Chondrocyte (in vitro differentiated cells): ENCODE measurements around the gene SBF2. TPM values are rescaled to one million over a fixed set of nuclear protein-coding genes. Genes with fewer than 3 reads are reported as not detected.

ENCODE experiments used
- DNase-seq: peaks from one replicate; pipeline ENCODE4 v3.0.0; 2021; ENCODE audit warnings: mixed read lengths, low spot score
- H3K27ac Mint-ChIP-seq: one replicate; pipeline ENCODE4 v1.8.0; 2021; ENCODE audit warnings: mild to moderate bottlenecking, moderate library complexity, mixed read lengths; ENCODE audit not compliant: unreplicated experiment
- H3K27me3 Mint-ChIP-seq: 2 replicates; pipeline ENCODE4 v1.8.0; 2021; ENCODE audit warnings: low read depth, mixed read lengths
- H3K36me3 Mint-ChIP-seq: 2 replicates; pipeline ENCODE4 v1.8.0; 2021; ENCODE audit warnings: low read depth, mixed read lengths
- H3K4me1 Mint-ChIP-seq: 2 replicates; pipeline ENCODE4 v1.8.0; 2021; ENCODE audit warnings: low read depth, mild to moderate bottlenecking, mixed read lengths
- H3K4me3 Mint-ChIP-seq: one replicate; pipeline ENCODE4 v1.8.0; 2021; ENCODE audit warnings: mild to moderate bottlenecking, moderate library complexity, mixed read lengths; ENCODE audit not compliant: unreplicated experiment
- H3K9me3 Mint-ChIP-seq: 2 replicates; pipeline ENCODE4 v1.8.0; 2021; ENCODE audit warnings: low read depth, mixed read lengths
- total RNA-seq: library from RNA; stranded (reverse); gene quantifications from 3 replicates; pipeline ENCODE4 v1.2.1, GENCODE V29; 2021
- TF ChIP-seq, protein P1 (sequence below): fragments of 200-600 bp; sonication (generic); IDR thresholded peaks from 2 replicates; pipeline ENCODE4 v1.5.0; 2021; ENCODE audit warnings: antibody characterized with exemption, mild to moderate bottlenecking, moderate library complexity

SBF2 gene
- total RNA-seq, 1 donor from 2014 or later, result 44.5 TPM

DNA sequence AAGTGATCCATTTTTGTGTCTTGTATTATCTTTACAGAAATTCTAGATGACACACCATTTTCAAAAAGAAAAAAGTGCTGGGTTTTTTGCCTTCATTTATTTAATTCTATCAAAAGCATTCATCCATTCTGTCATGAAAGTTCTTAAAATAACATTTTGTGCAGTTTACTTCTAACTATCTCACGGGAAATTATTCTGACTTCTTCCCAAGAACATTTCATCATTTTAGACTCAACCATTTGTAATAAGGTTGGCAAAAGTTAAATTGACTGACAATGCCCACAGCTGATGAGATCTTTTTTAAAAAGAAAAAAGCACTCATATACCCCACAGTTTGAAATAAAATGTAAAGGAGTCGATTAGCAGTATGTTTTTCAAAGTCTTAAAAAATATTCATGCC is 68.5 kb downstream of the SBF2 start:
- Mint-ChIP-seq H3K36me3 (no peaks in the 10 kb centered on the region), H3K27ac (peak overlapping the region; percentile 87), H3K9me3 (peaks cover 8% of the 10 kb centered on the region), H3K4me1 (peaks cover 18% of the 10 kb centered on the region), H3K4me3 (no peak overlapping the region), H3K27me3 (no peaks in the 10 kb centered on the region)
- DNase-seq, result no peak
- TF ChIP-seq, protein P1, sequence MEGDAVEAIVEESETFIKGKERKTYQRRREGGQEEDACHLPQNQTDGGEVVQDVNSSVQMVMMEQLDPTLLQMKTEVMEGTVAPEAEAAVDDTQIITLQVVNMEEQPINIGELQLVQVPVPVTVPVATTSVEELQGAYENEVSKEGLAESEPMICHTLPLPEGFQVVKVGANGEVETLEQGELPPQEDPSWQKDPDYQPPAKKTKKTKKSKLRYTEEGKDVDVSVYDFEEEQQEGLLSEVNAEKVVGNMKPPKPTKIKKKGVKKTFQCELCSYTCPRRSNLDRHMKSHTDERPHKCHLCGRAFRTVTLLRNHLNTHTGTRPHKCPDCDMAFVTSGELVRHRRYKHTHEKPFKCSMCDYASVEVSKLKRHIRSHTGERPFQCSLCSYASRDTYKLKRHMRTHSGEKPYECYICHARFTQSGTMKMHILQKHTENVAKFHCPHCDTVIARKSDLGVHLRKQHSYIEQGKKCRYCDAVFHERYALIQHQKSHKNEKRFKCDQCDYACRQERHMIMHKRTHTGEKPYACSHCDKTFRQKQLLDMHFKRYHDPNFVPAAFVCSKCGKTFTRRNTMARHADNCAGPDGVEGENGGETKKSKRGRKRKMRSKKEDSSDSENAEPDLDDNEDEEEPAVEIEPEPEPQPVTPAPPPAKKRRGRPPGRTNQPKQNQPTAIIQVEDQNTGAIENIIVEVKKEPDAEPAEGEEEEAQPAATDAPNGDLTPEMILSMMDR, result no peak

DNA sequence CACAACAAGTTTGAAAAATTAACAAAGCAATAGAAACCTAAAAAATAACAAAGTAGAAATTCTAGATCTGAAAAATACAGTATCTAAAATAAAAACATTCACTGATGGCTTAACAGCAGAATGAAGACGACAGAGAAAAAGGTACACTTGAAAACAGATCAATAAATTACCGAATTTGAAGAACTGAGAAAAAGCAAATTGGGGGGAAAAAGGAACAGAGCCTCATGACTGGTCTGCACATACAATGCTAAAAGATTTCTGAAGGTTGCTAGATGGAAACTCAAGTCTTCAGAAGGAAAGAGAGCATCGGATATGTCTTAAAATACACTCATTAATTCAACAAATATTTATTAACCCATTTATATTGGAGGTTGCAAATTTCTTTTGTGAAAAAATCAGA is 71.6 kb downstream of the SBF2 start:
- peaks cover 5% of the 10 kb centered on the region for H3K9me3 Mint-ChIP-seq

DNA sequence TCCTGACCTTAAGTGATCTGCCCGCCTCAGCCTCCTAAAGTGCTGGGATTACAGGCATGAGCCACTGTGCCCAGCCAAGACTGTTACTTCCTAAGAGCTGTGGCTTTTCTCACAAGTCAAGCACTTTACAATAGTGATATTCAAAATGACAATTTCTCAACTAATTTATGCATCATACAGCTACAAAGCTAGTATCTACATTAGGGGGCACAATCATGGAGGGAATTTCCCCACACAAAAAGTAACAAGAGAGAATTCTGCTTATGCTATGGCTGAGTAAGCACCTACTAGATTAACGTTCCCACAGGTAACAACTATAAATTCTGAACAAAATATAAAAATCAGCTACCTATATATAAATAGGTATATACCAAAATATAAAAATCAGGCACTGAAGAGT is 72.7 kb downstream of the SBF2 start:
- Mint-ChIP-seq H3K4me3 (no peak overlapping the region), H3K4me1 (peaks cover 18% of the 10 kb centered on the region), H3K36me3 (no peaks in the 10 kb centered on the region), H3K27ac (no peak overlapping the region), H3K27me3 (no peaks in the 10 kb centered on the region), H3K9me3 (peaks cover 3% of the 10 kb centered on the region)
- TF ChIP-seq, protein P1, result no peak
- no peak for DNase-seq

More for the DNA sequence above, 71.6 kb downstream of the SBF2 start:
- TF ChIP-seq, protein P1, result no peak
- Mint-ChIP-seq H3K36me3 (no peaks in the 10 kb centered on the region), H3K27ac (peak overlapping the region; percentile 2), H3K27me3 (no peaks in the 10 kb centered on the region), H3K4me1 (peaks cover 18% of the 10 kb centered on the region), H3K4me3 (no peak overlapping the region)
- DNase-seq, result no peak

DNA sequence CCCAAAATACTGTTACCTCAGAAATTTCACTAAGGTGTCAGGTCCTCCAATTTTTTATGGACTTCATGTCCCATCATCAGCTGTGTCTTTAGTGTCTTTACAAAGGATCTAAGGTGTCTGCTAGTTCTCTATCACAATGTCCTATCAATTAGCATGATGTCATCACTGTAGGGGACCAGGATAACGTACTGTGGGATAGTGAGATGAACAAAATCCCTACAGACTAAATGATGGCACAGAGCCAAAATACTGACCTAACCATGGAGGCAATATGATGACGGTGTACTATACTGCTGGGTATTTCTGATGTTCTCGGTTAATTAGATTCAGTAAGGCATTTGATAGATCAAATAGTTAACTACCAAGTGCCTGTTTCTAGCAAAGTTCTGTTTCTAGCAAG is 82.5 kb downstream of the SBF2 start:
- Mint-ChIP-seq H3K4me1 (no peaks in the 10 kb centered on the region), H3K4me3 (no peak overlapping the region), H3K36me3 (no peaks in the 10 kb centered on the region), H3K9me3 (no peaks in the 10 kb centered on the region), H3K27me3 (no peaks in the 10 kb centered on the region), H3K27ac (no peak overlapping the region)
- TF ChIP-seq, protein P1, result no peak
- no peak for DNase-seq

DNA sequence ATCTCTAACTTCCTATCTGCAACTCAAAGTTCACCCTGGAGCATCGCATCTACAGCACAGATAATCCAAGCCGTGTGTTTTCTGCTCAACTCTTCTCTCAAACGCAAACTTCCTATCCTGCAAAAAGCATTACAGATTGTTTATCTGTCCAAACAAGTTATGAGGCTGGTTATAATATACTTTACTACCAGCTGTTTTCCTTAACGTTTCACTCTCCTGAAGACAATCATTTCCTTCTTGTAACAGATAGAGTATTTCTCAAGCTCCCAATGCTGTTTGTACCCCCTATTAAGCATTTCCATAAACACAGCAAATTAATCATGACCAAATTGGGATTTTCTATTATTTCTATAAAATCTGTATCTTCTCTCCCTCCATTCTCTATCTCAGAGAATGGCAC is 84.7 kb downstream of the SBF2 start:
- peaks cover 3% of the 10 kb centered on the region for H3K9me3 Mint-ChIP-seq
- DNase-seq, result no peak
- H3K4me1 Mint-ChIP-seq, result no peaks in the 10 kb centered on the region
- TF ChIP-seq, protein P1, result no peak
- no peak overlapping the region for H3K27ac Mint-ChIP-seq
- H3K36me3 Mint-ChIP-seq, result no peaks in the 10 kb centered on the region
- no peaks in the 10 kb centered on the region for H3K27me3 Mint-ChIP-seq
- no peak overlapping the region for H3K4me3 Mint-ChIP-seq
